Activated naive CD8-positive, alpha-beta T cell treated with anti-CD3 and anti-CD28 coated beads for 36 hours (primary cell): ENCODE measurements around the gene IFIT1. TPM values are rescaled to one million over a fixed set of nuclear protein-coding genes. Genes with fewer than 3 reads are reported as not detected.
"Not testable (repeated sequence)": the region's sequence is repeated elsewhere in the genome, so short reads cannot be mapped to it uniquely, and the experiment has no call there.

Experiments
- DNase-seq: peaks from one replicate; pipeline ENCODE4 v3.0.0; 2021
- H3K27ac Mint-ChIP-seq: one replicate; pipeline ENCODE4 v1.8.0; 2022; ENCODE audit warnings: mild to moderate bottlenecking, moderate library complexity, mixed read lengths
- H3K27me3 Mint-ChIP-seq: one replicate; pipeline ENCODE4 v1.8.0; 2022; ENCODE audit warnings: mild to moderate bottlenecking, mixed read lengths
- H3K36me3 Mint-ChIP-seq: one replicate; pipeline ENCODE4 v1.8.0; 2021; ENCODE audit warnings: mild to moderate bottlenecking, mixed read lengths
- H3K4me1 Mint-ChIP-seq: one replicate; pipeline ENCODE4 v1.8.0; 2021; ENCODE audit warnings: mixed read lengths
- H3K4me3 Mint-ChIP-seq: one replicate; pipeline ENCODE4 v1.8.0; 2022; ENCODE audit warnings: mild to moderate bottlenecking, moderate library complexity, mixed read lengths
- H3K9me3 Mint-ChIP-seq: one replicate; pipeline ENCODE4 v1.8.0; 2022; ENCODE audit warnings: mixed read lengths
- total RNA-seq, 2 experiments: library from RNA; stranded (reverse); gene quantifications; one replicate each; pipeline ENCODE4 v1.2.3, GENCODE V29; 2021

The IFIT1 gene
- total RNA-seq, 2 experiments from 2014 or later, result 7.2 to 9.1 TPM

GRCh38 chr10:89427629-89428028 lies 35.2 kb downstream of the IFIT1 start:
- no peak overlapping the region for H3K27ac Mint-ChIP-seq
- no peak overlapping the region for H3K4me3 Mint-ChIP-seq
- H3K36me3 Mint-ChIP-seq, result no peaks in the 10 kb centered on the region
- H3K9me3 Mint-ChIP-seq, result no peaks in the 10 kb centered on the region
- peaks cover 4% of the 10 kb centered on the region for H3K27me3 Mint-ChIP-seq
- peaks cover 3% of the 10 kb centered on the region for H3K4me1 Mint-ChIP-seq
- DNase-seq, result no peak

GRCh38 chr10:89428877-89429276 lies 36.5 kb downstream of the IFIT1 start:
- no peak overlapping the region for H3K27ac Mint-ChIP-seq
- H3K4me1 Mint-ChIP-seq, result no peaks in the 10 kb centered on the region
- peaks cover 8% of the 10 kb centered on the region for H3K27me3 Mint-ChIP-seq
- H3K36me3 Mint-ChIP-seq, result no peaks in the 10 kb centered on the region
- H3K9me3 Mint-ChIP-seq, result no peaks in the 10 kb centered on the region
- no peak overlapping the region for H3K4me3 Mint-ChIP-seq
- DNase-seq, result no peak

GRCh38 chr10:89431977-89432376 lies 39.6 kb downstream of the IFIT1 start:
- DNase-seq, result no peak
- no peaks in the 10 kb centered on the region for H3K4me1 Mint-ChIP-seq
- H3K36me3 Mint-ChIP-seq, result no peaks in the 10 kb centered on the region
- H3K27ac Mint-ChIP-seq, result no peak overlapping the region
- H3K4me3 Mint-ChIP-seq, result no peak overlapping the region
- no peaks in the 10 kb centered on the region for H3K9me3 Mint-ChIP-seq
- peaks cover 23% of the 10 kb centered on the region for H3K27me3 Mint-ChIP-seq

GRCh38 chr10:89438525-89438924 lies 46.1 kb downstream of the IFIT1 start:
- Mint-ChIP-seq H3K27ac (no peak overlapping the region), H3K4me3 (no peak overlapping the region)

GRCh38 chr10:89440226-89441009 lies 48.0 kb downstream of the IFIT1 start:
- DNase-seq, result no peak
- no peak overlapping the region for H3K4me3 Mint-ChIP-seq
- H3K4me1 Mint-ChIP-seq, result no peaks in the 10 kb centered on the region
- H3K27ac Mint-ChIP-seq, result no peak overlapping the region
- H3K36me3 Mint-ChIP-seq, result no peaks in the 10 kb centered on the region
- H3K9me3 Mint-ChIP-seq, result no peaks in the 10 kb centered on the region
- H3K27me3 Mint-ChIP-seq, result peaks cover 21% of the 10 kb centered on the region

More at GRCh38 chr10:89438525-89438924, 46.1 kb downstream of the IFIT1 start:
- no peak for DNase-seq
- no peaks in the 10 kb centered on the region for H3K9me3 Mint-ChIP-seq
- H3K4me1 Mint-ChIP-seq, result no peaks in the 10 kb centered on the region
- peaks cover 28% of the 10 kb centered on the region for H3K27me3 Mint-ChIP-seq
- H3K36me3 Mint-ChIP-seq, result no peaks in the 10 kb centered on the region

GRCh38 chr10:89442289-89442688 lies 49.9 kb downstream of the IFIT1 start:
- no peak overlapping the region for H3K4me3 Mint-ChIP-seq
- no peaks in the 10 kb centered on the region for H3K4me1 Mint-ChIP-seq
- H3K9me3 Mint-ChIP-seq, result no peaks in the 10 kb centered on the region
- no peak overlapping the region for H3K27ac Mint-ChIP-seq
- H3K27me3 Mint-ChIP-seq, result peaks cover 11% of the 10 kb centered on the region
- DNase-seq, result no peak
- no peaks in the 10 kb centered on the region for H3K36me3 Mint-ChIP-seq

GRCh38 chr10:89444819-89445218 lies 52.4 kb downstream of the IFIT1 start:
- not testable (repeated sequence) for H3K36me3 Mint-ChIP-seq, H3K9me3 Mint-ChIP-seq, H3K27ac Mint-ChIP-seq, H3K27me3 Mint-ChIP-seq, H3K4me3 Mint-ChIP-seq, H3K4me1 Mint-ChIP-seq, DNase-seq

GRCh38 chr10:89450901-89451300 lies 58.5 kb downstream of the IFIT1 start:
- Mint-ChIP-seq H3K4me1 (peaks cover 7% of the 10 kb centered on the region), H3K9me3 (no peaks in the 10 kb centered on the region), H3K4me3 (no peak overlapping the region), H3K27ac (no peak overlapping the region), H3K36me3 (no peaks in the 10 kb centered on the region), H3K27me3 (peaks cover 6% of the 10 kb centered on the region)
- DNase-seq, result no peak

GRCh38 chr10:89452193-89452592 lies 59.8 kb downstream of the IFIT1 start:
- Mint-ChIP-seq H3K27me3 (peaks cover 11% of the 10 kb centered on the region), H3K36me3 (no peaks in the 10 kb centered on the region), H3K4me1 (peaks cover 7% of the 10 kb centered on the region), H3K4me3 (no peak overlapping the region), H3K9me3 (no peaks in the 10 kb centered on the region), H3K27ac (no peak overlapping the region)
- no peak for DNase-seq

GRCh38 chr10:89454561-89455347 lies 62.3 kb downstream of the IFIT1 start:
- H3K9me3 Mint-ChIP-seq, result no peaks in the 10 kb centered on the region
- peaks cover 14% of the 10 kb centered on the region for H3K27me3 Mint-ChIP-seq
- no peak overlapping the region for H3K4me3 Mint-ChIP-seq
- DNase-seq, result no peak
- no peaks in the 10 kb centered on the region for H3K36me3 Mint-ChIP-seq
- H3K4me1 Mint-ChIP-seq, result peaks cover 7% of the 10 kb centered on the region
- H3K27ac Mint-ChIP-seq, result no peak overlapping the region

Other genes starting within 250 kb of the IFIT1 start
- gene CH25H, start 185.3 kb upstream of the IFIT1 start, total RNA-seq, result under 1 TPM; 0.16 to 0.21 TPM
- 10 to 100 TPM; 20.7 to 22.5 TPM for gene LIPA, start 140.8 kb upstream of the IFIT1 start, total RNA-seq
- 10 to 100 TPM; 37.0 to 37.3 TPM for gene IFIT2, start 90.6 kb upstream of the IFIT1 start, total RNA-seq
- gene IFIT3, start 64.6 kb upstream of the IFIT1 start, total RNA-seq, result 10 to 100 TPM; 28.6 to 28.7 TPM
- gene IFIT1B, start 14.6 kb upstream of the IFIT1 start, total RNA-seq, result not detected
- 10 to 100 TPM; 15.0 to 16.5 TPM for gene IFIT5, start 21.9 kb downstream of the IFIT1 start, total RNA-seq
- not detected for gene SLC16A12, start 143.0 kb downstream of the IFIT1 start, total RNA-seq